Mesenteric fat pad (tissue), 1 donor: Measurements from ENCODE around the gene MGAT5B. TPM values are rescaled to one million over a fixed set of nuclear protein-coding genes. Genes with fewer than 3 reads are reported as not detected.

Experiments
- DNase-seq: peaks from one replicate; pipeline ENCODE4 v3.0.0-alpha.2; 2020; ENCODE audit warnings: low spot score
- total RNA-seq: library from RNA; stranded (reverse); fragmentation: NEBNext Ultra II Directional; extraction: Animal tissue kit (Norgen Biotek cat#: 25700); gene quantifications from one replicate; pipeline ENCODE4 v1.2.1, GENCODE V29; 2021
- donor health status: DM: yes; HTN: yes; CAD: no.

MGAT5B gene
- total RNA-seq, 1 donor from 2014 or later = 1.1 TPM

DNA sequence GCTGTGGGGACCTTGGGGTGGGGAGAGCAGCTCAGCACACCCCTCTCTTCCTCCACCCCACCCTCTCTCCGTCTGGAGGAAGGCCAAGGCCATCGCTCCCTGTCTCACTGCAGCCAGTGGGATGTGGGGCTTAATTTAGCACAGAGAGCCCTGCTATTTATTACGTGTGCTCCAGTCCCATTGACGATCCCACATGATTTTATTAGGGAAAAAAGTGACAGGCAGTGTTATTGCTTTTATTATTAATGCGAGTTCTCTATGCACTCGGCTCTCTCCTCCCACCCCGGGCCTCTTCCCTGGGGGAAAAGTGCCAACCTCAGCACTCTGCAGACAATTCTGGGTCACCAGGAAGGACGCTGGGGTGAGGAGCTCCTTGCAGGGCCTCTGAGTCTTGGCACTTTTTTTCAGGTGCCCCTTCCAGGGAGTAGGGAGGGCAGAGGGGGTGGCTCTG, 57.3 kb downstream of the MGAT5B start:
- no peak for DNase-seq

DNA sequence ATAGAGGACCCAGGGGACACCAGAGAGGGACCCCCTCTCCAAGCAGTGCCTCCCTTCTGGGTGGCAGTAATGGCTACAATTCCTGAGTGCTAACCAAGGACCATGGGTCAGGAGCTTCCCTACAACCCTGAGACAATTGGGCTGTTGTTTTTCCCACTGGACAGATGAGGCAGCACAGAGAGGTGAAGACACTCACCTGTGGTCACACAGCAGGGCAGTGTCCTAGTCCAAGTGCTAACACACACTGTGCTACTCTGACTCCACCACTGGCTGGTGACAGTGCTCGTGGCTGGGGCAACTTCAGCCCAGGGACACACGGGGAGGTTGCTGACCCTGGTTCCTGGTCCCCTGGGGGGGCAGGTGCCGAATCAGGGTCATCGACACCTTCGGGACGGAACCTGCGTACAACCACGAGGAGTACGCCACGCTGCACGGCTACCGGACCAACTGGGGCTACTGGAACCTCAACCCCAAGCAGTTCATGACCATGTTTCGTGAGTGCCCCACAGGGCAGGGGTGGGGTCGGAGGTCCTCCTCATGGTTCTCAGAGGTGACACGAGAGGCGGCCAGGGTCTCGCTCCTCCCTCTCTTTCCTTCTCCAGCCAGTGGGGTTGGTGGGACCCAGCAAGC, 58.1 kb downstream of the MGAT5B start:
- DNase-seq = no peak

DNA sequence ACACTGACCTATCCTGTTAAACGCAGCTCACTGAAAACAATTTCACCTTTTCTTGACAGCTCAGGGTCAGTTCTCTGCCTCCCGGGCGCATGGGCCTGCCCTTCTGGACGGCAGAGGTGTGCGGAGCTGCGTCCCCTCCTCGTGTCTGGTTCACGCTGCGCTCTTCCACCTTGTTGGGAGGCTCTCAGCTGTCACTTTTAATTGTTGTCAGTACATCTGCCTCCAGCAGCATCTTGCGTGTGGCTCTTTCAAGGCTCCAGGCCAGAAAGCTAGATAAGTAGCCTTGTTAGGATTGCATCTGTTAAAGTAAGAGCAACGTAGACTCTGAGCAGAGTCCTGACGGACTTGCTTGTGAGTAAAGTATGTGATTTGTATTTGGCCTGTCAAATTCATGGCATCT, 59.4 kb downstream of the MGAT5B start:
- DNase-seq = no peak

DNA sequence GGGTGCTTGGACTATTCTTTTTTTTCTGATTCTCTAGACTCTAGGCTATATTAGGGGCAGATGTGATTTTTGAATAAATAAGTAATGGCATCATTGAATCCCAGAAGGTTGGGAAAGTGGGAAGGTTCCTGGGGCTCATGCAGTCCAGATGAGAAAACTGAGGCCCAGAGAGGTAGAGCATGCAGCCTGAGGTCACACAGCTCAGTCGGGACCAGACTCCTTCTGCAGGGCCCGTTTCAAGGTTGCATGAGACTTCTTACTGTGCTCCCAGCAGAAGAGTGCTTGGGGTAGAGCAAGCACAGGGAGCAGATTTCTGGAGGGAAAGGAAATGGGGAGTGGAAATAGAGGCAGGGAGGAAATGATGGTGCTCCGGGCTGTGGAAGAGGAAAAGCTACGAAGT, 59.8 kb downstream of the MGAT5B start:
- no peak for DNase-seq

DNA sequence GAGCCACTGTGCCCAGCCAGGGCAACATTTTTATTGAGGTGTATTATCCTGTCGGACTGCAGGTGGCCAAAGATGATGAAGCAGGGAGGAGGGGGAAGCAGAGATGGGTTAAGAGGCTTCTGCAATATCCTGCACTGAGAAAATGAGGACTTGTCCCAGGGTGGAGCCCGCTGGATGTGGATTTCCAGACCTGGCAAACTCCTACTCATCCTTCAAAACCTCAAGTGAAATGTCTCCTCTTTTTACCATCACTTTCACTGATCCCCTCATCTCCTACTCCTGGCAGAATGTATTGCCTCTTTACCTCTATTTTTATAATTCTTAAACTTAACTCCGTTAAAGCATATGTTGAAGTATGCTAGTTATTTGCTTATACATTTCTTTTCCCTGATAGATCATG, 60.9 kb downstream of the MGAT5B start:
- no peak for DNase-seq

DNA sequence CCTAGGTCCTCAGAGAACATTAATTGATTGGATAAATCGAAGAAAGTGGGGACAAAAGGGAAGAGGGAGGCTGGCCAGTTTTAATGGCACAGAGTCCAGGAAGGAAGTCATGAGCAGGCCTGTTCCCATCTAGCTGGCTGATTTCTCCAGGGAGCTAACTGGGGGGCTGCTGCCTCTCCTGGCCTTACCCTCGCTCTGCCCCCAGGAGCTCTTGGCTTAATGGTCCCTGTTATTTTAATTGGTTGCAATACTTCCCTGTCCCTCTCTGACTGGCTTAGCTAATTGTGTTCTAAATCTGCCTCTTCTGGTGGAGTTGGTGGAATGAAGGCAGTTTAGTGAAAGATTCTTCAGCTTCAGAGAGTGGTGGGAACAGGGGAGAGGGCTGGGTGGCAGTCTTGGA, 61.4 kb downstream of the MGAT5B start:
- DNase-seq = no peak

DNA sequence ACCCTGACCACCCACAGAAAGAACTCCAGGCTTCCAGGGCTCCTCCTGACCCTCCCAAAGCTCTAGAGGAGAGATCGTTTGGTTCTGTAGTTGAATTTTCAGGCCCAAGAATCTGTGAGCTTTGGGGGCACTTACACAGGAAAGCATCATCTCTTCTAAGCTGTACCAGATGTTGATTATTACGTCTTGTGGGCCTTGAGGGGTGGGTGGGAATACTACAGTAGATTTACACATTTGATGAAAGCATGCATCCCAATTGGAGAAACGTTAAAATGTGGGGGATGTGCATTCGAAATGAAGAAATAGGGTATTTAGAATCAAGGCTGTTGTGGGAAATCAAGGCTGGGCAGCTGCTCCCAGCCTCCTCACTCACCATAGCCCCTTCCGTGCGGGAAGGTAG, 61.9 kb downstream of the MGAT5B start:
- no peak for DNase-seq

DNA sequence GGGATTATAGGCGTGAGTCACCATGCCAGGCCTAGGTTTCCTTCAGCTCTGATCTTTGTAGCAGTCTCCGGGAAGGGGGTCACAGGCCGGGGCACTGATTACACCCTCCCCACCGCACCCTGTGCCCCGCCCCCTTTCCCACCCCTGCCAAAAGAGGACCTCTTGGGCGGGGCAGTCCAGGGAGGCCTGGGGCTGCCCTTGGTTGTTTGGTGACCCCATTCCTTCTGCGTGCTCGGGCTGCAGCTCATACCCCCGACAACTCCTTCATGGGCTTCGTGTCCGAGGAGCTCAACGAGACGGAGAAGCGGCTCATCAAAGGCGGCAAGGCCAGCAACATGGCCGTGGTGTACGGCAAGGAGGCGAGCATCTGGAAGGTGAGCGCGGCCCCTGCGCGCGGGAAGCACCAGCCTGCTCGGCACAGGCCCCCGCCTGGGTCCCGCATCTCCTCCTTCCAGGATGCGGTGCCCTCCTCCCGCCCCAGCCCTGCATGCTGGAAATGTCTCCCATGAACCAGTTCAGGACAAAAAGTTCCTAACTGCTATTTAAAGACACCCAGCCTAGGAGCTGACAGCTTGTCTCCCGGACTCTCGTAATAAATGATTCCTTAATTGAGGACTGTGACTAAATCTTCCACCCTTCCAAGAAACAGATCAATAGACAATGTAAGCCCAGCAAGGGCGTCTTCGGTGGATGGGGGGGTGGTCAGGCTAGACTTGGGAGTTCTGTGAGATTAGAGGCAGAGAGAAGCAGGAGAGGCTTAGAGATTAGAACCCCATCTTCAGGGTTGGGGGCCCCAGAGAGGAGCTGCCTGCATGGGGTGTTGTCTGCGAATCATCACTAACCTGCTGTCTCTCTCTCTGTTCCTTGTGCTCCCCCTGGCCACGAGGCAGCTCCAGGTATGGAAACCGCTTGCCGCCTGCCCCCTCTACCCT, 64.5 kb downstream of the MGAT5B start:
- DNase-seq = no peak

DNA sequence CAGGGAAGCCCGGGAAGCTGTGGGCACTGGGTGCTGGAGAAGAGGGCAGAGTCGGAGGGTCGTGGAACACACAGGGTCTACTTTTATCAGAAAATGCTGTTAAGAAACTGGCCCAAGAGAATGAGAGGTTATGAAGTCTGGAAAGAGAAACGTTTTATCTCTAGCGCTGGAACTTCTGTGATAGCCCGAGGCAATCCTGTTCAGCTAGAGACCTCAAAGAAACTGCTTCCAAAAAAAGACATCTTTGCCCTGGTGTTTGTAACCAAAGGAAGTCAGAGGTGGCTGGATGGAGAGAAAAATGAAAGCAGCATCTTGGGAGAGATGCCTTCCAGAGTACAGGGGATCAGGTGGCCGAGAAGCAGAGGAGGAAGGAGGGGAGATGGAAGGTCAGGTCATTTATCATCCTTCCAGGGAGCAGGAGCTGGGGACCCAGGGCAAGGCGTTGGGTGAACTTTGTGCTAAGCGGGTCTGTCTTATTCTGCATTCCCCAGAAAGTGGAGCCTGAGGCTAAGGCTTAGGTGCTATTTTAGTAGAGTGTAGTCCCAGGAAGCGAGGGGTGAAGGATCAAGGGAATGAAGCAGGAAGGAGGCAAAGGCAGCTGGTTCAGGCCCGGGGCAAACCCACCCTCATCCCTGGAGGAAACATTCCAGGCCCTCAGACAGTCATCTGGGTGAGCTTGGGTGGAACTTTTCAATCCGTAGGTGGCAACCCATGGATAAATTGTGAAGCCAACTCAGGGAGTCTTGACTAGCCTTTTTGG, 66.5 kb downstream of the MGAT5B start:
- no peak for DNase-seq

DNA sequence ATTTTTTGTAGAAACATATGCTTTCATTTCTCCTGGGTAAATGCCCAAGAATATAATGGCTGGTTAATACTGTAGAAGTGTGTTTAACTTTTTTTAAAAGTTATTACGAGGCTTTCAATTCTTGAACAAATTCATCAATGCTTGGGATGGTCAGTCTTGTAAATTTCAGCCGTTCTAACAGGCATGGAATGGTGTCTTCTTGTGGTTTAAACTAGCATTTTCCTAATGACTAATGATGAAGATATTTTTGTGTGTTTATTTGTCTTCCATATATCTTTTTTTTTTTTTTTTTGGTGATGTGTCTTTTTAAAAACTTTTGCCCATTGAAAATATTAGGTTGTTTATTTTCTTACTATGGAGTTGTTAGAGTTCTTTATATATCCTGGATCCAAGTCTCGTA, 67.1 kb downstream of the MGAT5B start:
- no peak for DNase-seq

DNA sequence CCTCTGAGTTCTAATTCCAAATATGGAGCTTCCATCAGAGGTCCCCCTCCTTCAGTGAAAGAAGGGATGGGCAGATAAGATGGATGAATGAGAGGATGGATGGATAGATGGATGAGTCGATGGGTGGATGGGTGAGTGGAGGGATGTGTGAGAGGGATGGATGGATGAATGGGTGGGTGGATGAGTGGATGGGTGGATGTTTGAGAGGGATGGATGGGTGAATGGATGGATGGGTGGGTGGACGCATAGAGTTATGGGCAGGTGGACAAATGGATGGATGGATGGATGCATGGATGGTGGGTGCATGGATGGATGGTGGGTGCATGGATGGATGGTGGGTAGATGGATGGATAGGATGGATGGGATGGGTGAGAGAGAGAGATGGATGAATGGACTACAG, 69.0 kb downstream of the MGAT5B start:
- DNase-seq = no peak

DNA sequence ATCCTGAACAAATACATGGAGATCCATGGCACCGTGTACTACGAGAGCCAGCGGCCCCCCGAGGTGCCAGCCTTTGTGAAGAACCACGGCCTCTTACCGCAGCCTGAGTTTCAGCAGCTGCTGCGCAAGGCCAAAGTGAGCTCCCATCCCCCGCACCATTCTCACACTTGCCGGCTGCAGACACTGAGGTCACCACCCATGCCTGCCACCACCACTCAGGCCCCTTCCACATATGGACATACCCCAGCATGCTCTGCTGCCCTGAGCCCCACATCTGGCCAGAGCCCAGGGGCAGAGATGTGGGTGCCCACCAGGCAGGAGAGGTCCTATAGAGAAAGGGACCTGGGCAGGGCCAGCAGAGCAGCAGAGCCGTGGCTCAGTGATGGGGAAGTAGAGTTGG, 69.8 kb downstream of the MGAT5B start:
- DNase-seq = no peak

DNA sequence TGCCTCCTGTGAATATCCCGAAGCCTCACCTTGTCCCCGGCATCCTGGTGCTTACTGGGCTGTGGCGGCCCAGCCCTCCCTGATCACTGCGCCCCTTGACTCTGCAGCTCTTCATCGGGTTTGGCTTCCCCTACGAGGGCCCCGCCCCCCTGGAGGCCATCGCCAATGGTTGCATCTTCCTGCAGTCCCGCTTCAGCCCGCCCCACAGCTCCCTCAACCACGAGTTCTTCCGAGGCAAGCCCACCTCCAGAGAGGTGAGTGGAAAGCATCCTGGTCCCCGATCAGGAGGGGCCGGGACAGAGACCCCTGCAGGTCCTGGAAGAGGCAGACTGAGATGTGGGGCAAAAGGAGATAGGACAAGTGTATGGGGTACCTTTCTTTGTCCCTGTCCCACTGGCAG, 72.1 kb downstream of the MGAT5B start:
- DNase-seq = no peak

DNA sequence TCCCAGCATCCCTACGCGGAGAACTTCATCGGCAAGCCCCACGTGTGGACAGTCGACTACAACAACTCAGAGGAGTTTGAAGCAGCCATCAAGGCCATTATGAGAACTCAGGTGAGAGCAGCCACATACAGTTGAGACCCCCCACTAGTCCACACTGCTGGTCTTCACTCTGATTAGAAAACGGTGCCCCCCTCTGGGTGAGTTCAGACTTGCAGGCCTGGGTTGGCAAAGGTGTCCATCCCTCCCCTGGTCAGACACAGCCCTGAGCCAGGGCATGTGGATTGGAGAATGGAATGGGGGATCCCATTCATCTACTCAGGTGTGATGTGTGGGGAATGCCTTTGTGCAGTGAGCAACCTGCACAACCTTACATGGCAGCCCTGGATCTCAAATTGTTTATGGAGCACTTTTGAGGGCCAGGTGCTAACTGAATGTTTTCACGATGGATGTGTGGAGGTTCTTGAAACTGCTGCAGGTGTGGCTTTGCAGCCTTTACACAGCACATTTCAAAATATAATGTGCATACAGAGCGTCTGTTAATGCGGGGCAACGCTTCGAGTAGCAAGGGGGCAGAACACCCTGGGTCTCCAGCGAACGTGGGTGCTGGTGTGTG, 72.6 kb downstream of the MGAT5B start:
- DNase-seq = no peak

DNA sequence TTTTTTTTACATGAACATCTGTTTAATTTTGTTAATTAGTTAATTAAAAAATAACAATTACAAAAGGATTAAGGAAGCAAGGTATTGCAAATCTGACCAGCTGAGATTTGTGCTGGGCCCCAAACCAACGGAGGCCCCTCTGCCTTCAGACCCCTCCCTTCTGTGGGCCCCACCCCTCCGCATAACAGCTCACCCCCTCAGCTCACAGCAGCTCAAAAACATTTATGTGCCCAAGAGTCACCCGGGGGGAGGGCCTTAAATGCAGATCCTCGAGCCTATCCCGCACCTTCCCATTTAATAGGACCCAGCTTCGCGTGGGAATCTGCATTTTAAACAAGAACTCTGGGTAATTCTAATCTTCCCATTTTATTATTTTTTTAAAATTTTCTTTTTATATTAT, 75.0 kb downstream of the MGAT5B start:
- DNase-seq = no peak

DNA sequence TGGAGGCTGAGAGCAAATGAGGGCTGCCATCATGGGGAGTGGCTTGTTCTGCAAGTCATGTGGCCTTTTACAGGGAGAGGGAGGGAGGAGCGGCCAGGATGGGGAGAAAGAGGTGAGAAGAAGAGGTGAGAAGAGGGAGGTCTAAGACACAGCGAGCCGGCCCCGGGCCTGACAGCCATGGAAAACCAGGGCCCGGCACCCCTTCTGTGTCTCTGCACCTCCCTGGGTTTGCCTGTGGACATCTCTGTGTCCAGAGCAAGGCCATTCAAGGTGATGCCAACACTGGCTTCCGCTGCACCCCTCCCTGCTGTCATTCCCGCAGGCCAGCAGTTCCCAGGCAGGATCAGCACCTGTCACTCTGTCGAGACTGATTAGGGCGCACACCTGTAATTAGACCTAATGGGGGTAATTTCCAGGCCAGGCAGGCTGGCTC, 75.6 kb downstream of the MGAT5B start:
- DNase-seq = no peak

DNA sequence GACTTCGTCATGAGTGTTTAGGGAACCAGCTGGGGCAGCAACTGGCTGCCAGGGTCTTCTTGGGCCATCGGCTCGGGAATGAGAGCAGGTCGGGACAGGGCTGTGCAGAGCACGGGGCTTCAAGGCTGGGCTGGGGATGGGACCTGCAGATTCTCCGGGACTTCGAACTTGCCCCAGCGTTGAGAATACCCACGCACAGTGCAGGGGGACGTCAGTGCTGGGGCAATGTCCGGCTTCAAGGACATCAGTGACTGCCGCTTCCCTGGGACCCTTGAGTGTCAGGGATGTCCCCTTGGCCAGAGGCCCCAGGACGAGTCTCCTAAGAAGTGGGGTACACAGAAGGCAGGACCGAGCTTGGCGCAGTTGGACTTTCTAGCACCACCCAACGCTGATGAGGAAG, 76.3 kb downstream of the MGAT5B start:
- no peak for DNase-seq

DNA sequence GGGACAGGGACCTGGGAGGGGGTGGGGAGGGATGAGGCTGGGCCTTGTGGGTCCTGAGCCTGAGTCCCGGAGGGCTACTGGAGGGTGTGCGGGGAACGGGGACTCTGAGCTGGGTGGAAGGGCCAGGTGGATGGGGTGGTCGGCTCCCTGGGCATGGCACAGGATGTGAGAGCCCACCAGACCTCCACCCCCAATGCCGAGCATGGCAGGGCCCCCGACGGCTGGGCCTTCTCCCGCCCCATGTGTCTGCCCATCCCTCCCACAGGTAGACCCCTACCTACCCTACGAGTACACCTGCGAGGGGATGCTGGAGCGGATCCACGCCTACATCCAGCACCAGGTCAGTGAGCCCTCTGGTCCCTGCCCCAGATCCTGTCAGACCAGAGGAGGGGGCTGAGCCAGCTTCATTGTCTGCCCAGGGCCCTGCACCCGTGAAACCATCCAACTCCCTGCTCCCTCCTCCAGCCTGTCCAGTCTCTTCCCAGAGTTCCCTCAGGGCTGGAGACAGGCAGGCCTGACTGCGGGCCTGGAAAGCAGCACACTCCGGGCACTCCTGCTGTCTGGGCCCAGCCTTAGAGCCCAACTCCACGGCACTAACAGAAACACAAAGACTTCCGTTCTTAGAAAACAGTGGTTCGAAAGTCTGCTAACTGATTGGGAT, 78.0 kb downstream of the MGAT5B start:
- DNase-seq = no peak

DNA sequence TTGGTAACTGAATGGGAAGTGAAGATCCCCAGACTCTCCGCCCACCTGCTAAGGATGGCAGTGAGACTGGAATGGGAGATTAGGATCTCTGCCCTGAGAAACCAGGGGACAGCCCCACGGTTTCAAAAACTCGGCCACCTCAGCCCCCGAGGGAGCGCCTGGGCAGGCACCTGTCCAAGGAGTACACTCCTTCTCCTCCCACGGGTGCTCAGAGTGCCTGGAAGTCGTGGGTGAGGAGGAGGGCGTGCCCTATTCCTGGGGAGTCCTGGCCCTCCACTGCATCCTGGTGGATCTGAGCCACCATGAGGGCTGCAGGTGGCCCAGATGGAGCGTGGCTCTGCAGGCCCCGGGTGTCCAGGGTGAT, 78.5 kb downstream of the MGAT5B start:
- DNase-seq = no peak

DNA sequence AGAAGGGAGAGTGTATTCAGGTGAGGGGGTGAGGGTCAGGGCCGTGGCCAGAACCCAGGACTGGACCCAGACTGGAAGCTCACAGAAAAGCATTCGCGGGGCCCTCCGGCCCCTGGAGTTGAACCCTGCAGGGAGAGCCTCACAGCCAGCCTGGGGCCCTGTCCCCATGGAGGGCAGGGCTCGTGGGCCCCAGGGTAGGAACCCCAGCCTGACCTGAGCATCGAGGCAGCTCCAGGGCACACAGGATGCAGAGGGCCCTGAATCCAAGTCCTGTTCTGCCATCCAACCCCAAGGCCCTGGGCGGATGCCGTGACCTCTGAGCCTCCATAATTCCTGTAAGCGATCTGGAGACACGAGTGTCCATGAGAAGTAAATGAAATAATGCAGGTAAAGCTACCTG, 79.1 kb downstream of the MGAT5B start:
- no peak for DNase-seq

DNA sequence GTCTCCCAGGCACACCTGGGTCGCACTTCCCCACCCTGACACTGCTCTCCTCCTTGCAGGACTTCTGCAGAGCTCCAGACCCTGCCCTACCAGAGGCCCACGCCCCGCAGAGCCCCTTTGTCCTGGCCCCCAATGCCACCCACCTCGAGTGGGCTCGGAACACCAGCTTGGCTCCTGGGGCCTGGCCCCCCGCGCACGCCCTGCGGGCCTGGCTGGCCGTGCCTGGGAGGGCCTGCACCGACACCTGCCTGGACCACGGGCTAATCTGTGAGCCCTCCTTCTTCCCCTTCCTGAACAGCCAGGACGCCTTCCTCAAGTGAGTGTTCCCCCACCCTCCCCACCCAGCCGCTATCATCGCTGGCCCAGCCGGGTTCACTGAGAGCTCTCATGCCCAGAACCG, 79.6 kb downstream of the MGAT5B start:
- no peak for DNase-seq
